A549 (cell line): ENCODE results near the gene PIK3CD.

Experiments used
- CEBPB ChIP-seq, 2 experiments: fragments of >200 bp in 1 of 2; sonication (Bioruptor Twin) in 1 of 2; formaldehyde crosslinking in 1 of 2; IDR thresholded peaks; 2 replicates each; pipeline ENCODE4 v1.6.1; 2012 to 2016
- CTCF ChIP-seq: fragments of >200 bp; sonication (Bioruptor Twin); formaldehyde crosslinking; IDR thresholded peaks from 3 replicates; pipeline ENCODE4 v1.5.1; 2016
- EP300 ChIP-seq, 2 experiments: fragments of >200 bp; sonication (Bioruptor Twin); formaldehyde crosslinking; IDR thresholded peaks; 2 replicates in 1 of 2; 3 replicates in 1 of 2; pipeline ENCODE4 v1.6.1; 2016 to 2017
- ESRRA ChIP-seq: fragments of 150-350 bp; IDR thresholded peaks from 2 replicates; pipeline ENCODE4 v1.6.1; 2014; ENCODE audit warnings: mild to moderate bottlenecking, low read length, borderline replicate concordance
- MYC ChIP-seq: IDR thresholded peaks from 2 replicates; pipeline ENCODE4 v1.6.1; 2012; ENCODE audit warnings: mild to moderate bottlenecking, inconsistent platforms, low read length, improper control_type of control experiment, borderline replicate concordance
- POLR2A ChIP-seq: IDR thresholded peaks from 2 replicates; pipeline ENCODE4 v1.6.1; 2012; ENCODE audit warnings: mild to moderate bottlenecking, low read length
- RFX5 ChIP-seq: fragments of 450-650 bp; IDR thresholded peaks from 2 replicates; pipeline ENCODE4 v1.7.1; 2014; ENCODE audit warnings: antibody characterized with exemption, mild to moderate bottlenecking, moderate library complexity
- SMC3 ChIP-seq: fragments of >200 bp; sonication (Bioruptor Twin); formaldehyde crosslinking; IDR thresholded peaks from 3 replicates; pipeline ENCODE4 v1.6.1; 2018; ENCODE audit warnings: inconsistent platforms
- ZFP36 ChIP-seq: fragments of 450-650 bp; IDR thresholded peaks from 2 replicates; pipeline ENCODE4 v1.6.1; 2014; ENCODE audit warnings: borderline replicate concordance; ENCODE audit not compliant: partially characterized antibody
- TF ChIP-seq, protein P1 (sequence below): IDR thresholded peaks from 2 replicates; pipeline ENCODE4 v1.6.1; 2012
- TF ChIP-seq, protein P2 (sequence below): fragments of 450-650 bp; IDR thresholded peaks from 2 replicates; pipeline ENCODE4 v1.6.1; 2014; ENCODE audit warnings: antibody characterized with exemption

- TF ChIP-seq CTCF (no peak), ZFP36 (no peak), RFX5 (no peak), CEBPB (IDR thresholded peaks at IDR 0.05) (no peak), SMC3 (no peak), MYC (no peak), EP300 (IDR thresholded peaks at IDR 0.05) (no peak), POLR2A (no peak), ESRRA (no peak)
- TF ChIP-seq, protein P1, sequence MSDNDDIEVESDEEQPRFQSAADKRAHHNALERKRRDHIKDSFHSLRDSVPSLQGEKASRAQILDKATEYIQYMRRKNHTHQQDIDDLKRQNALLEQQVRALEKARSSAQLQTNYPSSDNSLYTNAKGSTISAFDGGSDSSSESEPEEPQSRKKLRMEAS: no peak
- TF ChIP-seq, protein P2, sequence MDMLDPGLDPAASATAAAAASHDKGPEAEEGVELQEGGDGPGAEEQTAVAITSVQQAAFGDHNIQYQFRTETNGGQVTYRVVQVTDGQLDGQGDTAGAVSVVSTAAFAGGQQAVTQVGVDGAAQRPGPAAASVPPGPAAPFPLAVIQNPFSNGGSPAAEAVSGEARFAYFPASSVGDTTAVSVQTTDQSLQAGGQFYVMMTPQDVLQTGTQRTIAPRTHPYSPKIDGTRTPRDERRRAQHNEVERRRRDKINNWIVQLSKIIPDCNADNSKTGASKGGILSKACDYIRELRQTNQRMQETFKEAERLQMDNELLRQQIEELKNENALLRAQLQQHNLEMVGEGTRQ: no peak
These were observed 3.4 kb upstream of the PIK3CD start for GRCh38 chr1:9648171-9648570.
